Ovary (tissue), 9 donors: ENCODE measurements around the gene ZNF582. TPM values are rescaled to one million over a fixed set of nuclear protein-coding genes. Genes with fewer than 3 reads are reported as not detected.

Experiments used
- DNase-seq, 5 donors: peaks; one replicate each; pipeline ENCODE4 v3.0.0-alpha.2; 2019 to 2020
- H3K27ac ChIP-seq, 2 donors: fragments of 200-600 bp; one replicate each; pipeline versions ENCODE4 v1.5.1 to v1.8.0; 2019 to 2022
- H3K27me3 ChIP-seq: fragments of 200-600 bp; one replicate; pipeline ENCODE4 v1.8.0; 2022
- H3K36me3 ChIP-seq: fragments of 200-600 bp; sonication (generic); one replicate; pipeline ENCODE4 v1.5.1; 2019
- H3K4me1 ChIP-seq: one replicate; pipeline ENCODE4 v1.8.1; 2013; ENCODE audit warnings: mild to moderate bottlenecking, moderate library complexity; ENCODE audit not compliant: insufficient read depth
- H3K4me3 ChIP-seq: fragments of 200-600 bp; sonication (generic); one replicate; pipeline ENCODE4 v1.5.1; 2017
- H3K9me3 ChIP-seq, 2 donors: fragments of 200-600 bp in 1 of 2; sonication (generic) in 1 of 2; one replicate each; pipeline versions ENCODE4 v1.5.1 to v1.8.1; 2013 to 2019; ENCODE audit warnings: mild to moderate bottlenecking in 1 of 2, moderate library complexity in 1 of 2
- CTCF ChIP-seq, 3 donors: fragments of 450-650 bp in 2 of 3; fragments of 200-600 bp in 1 of 3; IDR thresholded peaks; one replicate each; pipeline versions ENCODE4 v1.5.1 to v1.8.0; 2016 to 2022; ENCODE audit warnings: antibody characterized with exemption in 3 of 3, mild to moderate bottlenecking in 1 of 3
- EP300 ChIP-seq: sonication (generic); formaldehyde crosslinking; IDR thresholded peaks from one replicate; pipeline ENCODE4 v1.6.1; 2017; ENCODE audit warnings: antibody characterized with exemption
- POLR2A ChIP-seq: fragments of 450-650 bp; IDR thresholded peaks from one replicate; pipeline ENCODE4 v1.6.1; 2017; ENCODE audit warnings: antibody characterized with exemption, mild to moderate bottlenecking, moderate library complexity
- WGBS, 3 donors: extraction: QIAGEN DNeasy Blood & Tissue Kit in 1 of 3; methylation state at CpG; one replicate each; pipeline versions ENCODE4 v1.1.5 to v1.1.7; 2013 to 2017; 5-methylcytosine and 5-hydroxymethylcytosine counted together
- intact Hi-C, 4 donors: fragments of 100-400 bp; cut with DNase I; formaldehyde crosslinking; loops; one replicate each; pipeline versions ENCODE4 v1.11.0 to v1.15.1; 2022 to 2023
- polyA plus RNA-seq, 2 donors: library from polyadenylated mRNA; stranded (reverse); fragments of 200-250 nt in 1 of 2; fragments of 350-450 nt in 1 of 2; fragmentation: Illumina TruSeq in 1 of 2; extraction: RNeasy Lipid Tissue Mini Kit (QIAGEN cat#74804) in 1 of 2; gene quantifications; one replicate each; pipeline ENCODE4 v1.2.3, GENCODE V29; 2013 to 2014
- total RNA-seq, 7 donors: library from RNA; depleted of rRNA in 2 of 7; stranded (reverse); fragments of >200 nt in 2 of 7; fragmentation: NEBNext Ultra II Directional in 3 of 7; extraction: Animal tissue kit (Norgen Biotek cat#: 25700) in 3 of 7; gene quantifications; one replicate each; pipeline versions ENCODE4 v1.1.0 to v1.2.4, GENCODE V29; 2016 to 2023
- donor health status: DM: no; HTN: no; CAD: no; lungs with moderate emphysema.
- donor health status: DM: no; HTN: no; CAD: no.
- donor health status: Bipolar disorder and iron deficiency.
- donor health status: DM: yes; HTN: yes; CAD: no.
- donor health status: DM: no; HTN: no; CAD: no.
- donor health status: DM: yes; HTN: yes; CAD: no.

ZNF582 gene
- total and polyA plus RNA-seq, 9 donors, result 4.6 to 11.1 (median 7.9) TPM

- no peak overlapping the region for H3K27ac ChIP-seq
- H3K36me3 ChIP-seq, result peaks cover 3% of the 10 kb centered on the region
- no peak overlapping the region for H3K4me3 ChIP-seq
- no peak for TF ChIP-seq EP300
- TF ChIP-seq CTCF (IDR thresholded peaks at IDR 0.05), result no peak
- TF ChIP-seq POLR2A, result no peak
- no peaks in the 10 kb centered on the region for H3K27me3 ChIP-seq
- DNase-seq, result no peak
- no peaks in the 10 kb centered on the region for H3K4me1 ChIP-seq
- H3K9me3 ChIP-seq, result peaks cover 42 to 56% of the 10 kb centered on the region in 2 donors
- intact Hi-C loops, result no loop called here
- 90 to 98% (median 95%) methylated on average over 5 of the region's 5 CpGs for WGBS, 3 donors
Measured at GRCh38 chr19:56423276-56423984, 30.1 kb upstream of the ZNF582 start.

GRCh38 chr19:56405062-56405461 lies 11.7 kb upstream of the ZNF582 start:
- intact Hi-C loops, result no loop called here
- Histone ChIP-seq H3K36me3 (no peaks in the 10 kb centered on the region), H3K4me1 (peaks cover 10% of the 10 kb centered on the region), H3K27ac (no peak overlapping the region), H3K9me3 (peaks cover 0 to 20% of the 10 kb centered on the region in 2 donors), H3K27me3 (no peaks in the 10 kb centered on the region), H3K4me3 (no peak overlapping the region)
- DNase-seq, result no peak
- WGBS, 3 donors, result 95 to 96% (median 95%) methylated on average over 4 of the region's 4 CpGs
- no peak for TF ChIP-seq CTCF (IDR thresholded peaks at IDR 0.05)
- TF ChIP-seq EP300, result no peak
- no peak for TF ChIP-seq POLR2A

GRCh38 chr19:56404705-56405056 lies 11.3 kb upstream of the ZNF582 start:
- Histone ChIP-seq H3K27me3 (no peaks in the 10 kb centered on the region), H3K27ac (no peak overlapping the region), H3K36me3 (no peaks in the 10 kb centered on the region), H3K4me1 (peaks cover 10% of the 10 kb centered on the region), H3K9me3 (peaks cover 0 to 18% of the 10 kb centered on the region in 2 donors), H3K4me3 (peak overlapping the region; percentile 74)
- intact Hi-C loops, result no loop called here
- TF ChIP-seq CTCF (IDR thresholded peaks at IDR 0.05), result no peak
- no peak for TF ChIP-seq EP300
- TF ChIP-seq POLR2A, result no peak
- 58 to 65% (median 59%) methylated on average over 9 of the region's 9 CpGs for WGBS, 3 donors
- no peak for DNase-seq

GRCh38 chr19:56403764-56404704 lies 10.7 kb upstream of the ZNF582 start, which contains the start of gene ZNF583:
Gene ZNF583, plus strand, starts transcription at chr19:56404332. Its CDS starts 2,783 bp downstream, at chr19:56407115.
- peak within 1 kb of the TSS; percentile 91 to 98 for H3K27ac ChIP-seq
- DNase-seq, result peak; percentile 97 to 99 (median 98)
- H3K9me3 ChIP-seq, result peaks cover 0 to 23% of the 10 kb centered on the region in 2 donors
- H3K4me3 ChIP-seq, result peak within 1 kb of the TSS; percentile 74
- H3K27me3 ChIP-seq, result no peaks in the 10 kb centered on the region
- TF ChIP-seq CTCF (IDR thresholded peaks at IDR 0.05), result no peak
- TF ChIP-seq POLR2A, result no peak
- no peak for TF ChIP-seq EP300
- H3K36me3 ChIP-seq, result no peaks in the 10 kb centered on the region
- intact Hi-C loops, result no loop called here
- 0 to 1% (median 1%) methylated on average over 69 to 70 of the region's 70 CpGs for WGBS, 3 donors
- peaks cover 10% of the 10 kb centered on the region for H3K4me1 ChIP-seq
